Activated T-cell treated with anti-CD3 and anti-CD28 coated beads, Interleukin-2, amount 50 U/mL, for 72 hours (primary cell): ENCODE data around the gene PCGF3. TPM values are rescaled to one million over a fixed set of nuclear protein-coding genes. Genes with fewer than 3 reads are reported as not detected.
A peak's percentile ranks its signal among the peaks of the same experiment; 100 is the strongest.

ENCODE experiments used
- ATAC-seq, 2 donors: fragments of 150-1000 bp; cut with Tn5 transposase; replicated peaks in 1 of 2; 2 replicates each; pipeline ENCODE4 v1.10.0; 2021; ENCODE audit warnings: moderate library complexity in 2 of 2, mild to moderate bottlenecking in 1 of 2
- DNase-seq, 2 donors: peaks; one replicate each; pipeline ENCODE4 v3.0.0; 2021 to 2022; ENCODE audit warnings: mixed read lengths in 1 of 2
- H3K27ac Mint-ChIP-seq: one replicate; pipeline ENCODE4 v1.8.0; 2022; ENCODE audit warnings: mild to moderate bottlenecking, moderate library complexity, mixed read lengths
- H3K27me3 Mint-ChIP-seq: one replicate; pipeline ENCODE4 v1.8.0; 2022; ENCODE audit warnings: low read depth, mixed read lengths
- H3K36me3 Mint-ChIP-seq, 2 donors: one replicate each; pipeline ENCODE4 v1.8.0; 2022; ENCODE audit warnings: mixed read lengths in 2 of 2, mild to moderate bottlenecking in 1 of 2; ENCODE audit not compliant: insufficient read depth in 2 of 2
- H3K4me1 Mint-ChIP-seq: one replicate; pipeline ENCODE4 v1.8.0; 2022; ENCODE audit warnings: low read depth, mixed read lengths
- H3K4me3 Mint-ChIP-seq, 2 donors: one replicate each; pipeline ENCODE4 v1.8.0; 2022; ENCODE audit warnings: mild to moderate bottlenecking in 2 of 2, mixed read lengths in 2 of 2, moderate library complexity in 2 of 2
- H3K9me3 Mint-ChIP-seq, 2 donors: one replicate each; pipeline ENCODE4 v1.8.0; 2022; ENCODE audit warnings: mixed read lengths in 2 of 2
- total RNA-seq, 2 donors: library from RNA; stranded (reverse); gene quantifications; one replicate each; pipeline ENCODE4 v1.2.3, GENCODE V29; 2022

The PCGF3 gene
- total RNA-seq = 10 to 100 TPM; 31.5 to 35.5 TPM

DNA sequence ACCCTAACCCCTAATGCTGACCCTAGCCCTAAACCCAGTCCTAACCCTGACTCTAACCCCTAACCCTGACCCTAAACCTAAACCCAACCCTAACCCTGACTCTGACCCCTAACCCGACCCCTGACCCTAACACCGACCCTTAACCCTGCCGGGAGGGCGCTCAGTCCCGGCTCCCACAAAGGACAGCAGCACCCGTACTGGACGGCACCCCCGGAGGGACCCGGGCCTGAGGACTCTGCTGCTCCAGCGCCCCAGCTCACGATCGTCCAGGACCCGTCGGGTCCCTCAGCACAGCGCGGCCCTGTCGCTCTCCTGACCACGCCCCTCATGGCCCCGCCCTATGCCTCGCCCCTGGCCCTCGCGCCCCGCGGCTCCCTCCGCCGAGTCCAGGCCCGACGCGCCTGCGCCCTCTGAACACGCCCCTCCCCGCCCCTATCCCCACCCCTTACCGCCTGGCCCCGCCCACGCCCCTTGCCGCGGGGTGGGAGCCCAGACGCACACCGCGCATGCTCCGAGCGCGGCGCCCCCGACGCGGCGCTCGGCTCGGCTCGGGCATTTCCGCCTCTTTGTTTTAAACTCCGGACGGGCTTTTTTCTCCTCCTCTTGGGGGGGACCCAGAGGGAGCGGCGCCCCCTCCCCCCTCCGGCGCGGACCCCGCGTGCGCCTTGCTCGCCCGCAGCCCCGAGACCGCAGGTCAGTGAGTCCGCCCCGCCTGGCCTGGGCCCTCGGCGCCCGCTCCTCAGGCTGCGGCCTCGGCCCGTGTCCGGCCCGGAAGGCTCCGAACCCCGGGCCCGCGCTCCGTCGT, at the start of gene PCGF3:
Gene PCGF3, plus strand, starts transcription at position 555 of the 805 bp plus-strand sequence. CDS start 27,849 bp downstream, outside the sequence.
- Mint-ChIP-seq H3K4me1 (peaks cover 21% of the 10 kb centered on the region), H3K4me3 (peak within 1 kb of the TSS; percentile 80 to 92), H3K27ac (peak within 1 kb of the TSS; percentile 52), H3K36me3 (no peaks in the 10 kb centered on the region), H3K9me3 (no peaks in the 10 kb centered on the region), H3K27me3 (no peaks in the 10 kb centered on the region)
- peak; percentile 98 for ATAC-seq
- DNase-seq = peak; percentile 98

DNA sequence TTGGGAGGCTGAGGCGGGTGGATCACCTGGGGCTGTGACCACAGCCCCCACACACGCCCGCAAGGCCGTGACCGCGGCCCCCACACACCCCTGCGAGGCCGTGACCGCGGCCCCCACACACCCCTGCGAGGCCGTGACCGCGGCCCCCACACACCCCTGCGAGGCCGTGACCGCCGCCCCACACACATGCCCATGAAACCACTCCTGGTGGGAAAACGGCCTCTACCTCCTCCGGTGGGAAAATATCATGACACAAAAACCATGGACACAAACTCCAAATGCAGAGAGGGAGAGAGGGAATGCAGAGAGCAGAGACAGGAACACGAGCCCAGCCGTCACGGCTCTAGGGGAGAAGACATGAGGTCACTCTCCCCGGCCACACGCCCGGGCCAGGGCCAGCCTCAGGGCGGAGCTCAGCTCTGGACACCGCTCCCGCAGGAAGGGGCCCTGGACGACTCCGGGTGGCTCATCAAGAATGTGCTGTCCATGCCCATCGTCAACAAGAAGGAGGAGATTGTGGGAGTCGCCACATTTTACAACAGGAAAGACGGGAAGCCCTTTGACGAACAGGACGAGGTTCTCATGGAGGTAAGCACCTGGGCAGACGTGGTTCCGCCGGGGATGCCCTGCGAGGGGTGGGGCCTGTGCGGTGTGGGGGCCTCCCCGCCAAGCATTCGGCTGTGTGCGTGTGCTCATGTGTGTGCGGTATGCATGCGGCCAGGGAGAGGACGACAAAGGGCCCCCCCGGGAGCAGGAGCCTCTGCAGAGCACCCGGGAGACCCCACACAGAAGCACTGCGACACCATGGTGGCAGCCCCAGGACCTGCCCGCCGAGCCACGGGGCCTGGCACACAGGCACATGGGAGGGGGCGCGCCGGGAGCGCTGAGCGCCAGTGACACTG, 48.9 kb upstream of the PCGF3 start:
- DNase-seq (no peak), ATAC-seq (no peak)
- no peak overlapping the region for H3K4me3 Mint-ChIP-seq
- peaks cover 3 to 4% of the 10 kb centered on the region in 2 donors for H3K9me3 Mint-ChIP-seq
- peaks cover 5 to 9% of the 10 kb centered on the region in 2 donors for H3K36me3 Mint-ChIP-seq
- no peaks in the 10 kb centered on the region for H3K4me1 Mint-ChIP-seq
- no peak overlapping the region for H3K27ac Mint-ChIP-seq
- H3K27me3 Mint-ChIP-seq = no peaks in the 10 kb centered on the region

DNA sequence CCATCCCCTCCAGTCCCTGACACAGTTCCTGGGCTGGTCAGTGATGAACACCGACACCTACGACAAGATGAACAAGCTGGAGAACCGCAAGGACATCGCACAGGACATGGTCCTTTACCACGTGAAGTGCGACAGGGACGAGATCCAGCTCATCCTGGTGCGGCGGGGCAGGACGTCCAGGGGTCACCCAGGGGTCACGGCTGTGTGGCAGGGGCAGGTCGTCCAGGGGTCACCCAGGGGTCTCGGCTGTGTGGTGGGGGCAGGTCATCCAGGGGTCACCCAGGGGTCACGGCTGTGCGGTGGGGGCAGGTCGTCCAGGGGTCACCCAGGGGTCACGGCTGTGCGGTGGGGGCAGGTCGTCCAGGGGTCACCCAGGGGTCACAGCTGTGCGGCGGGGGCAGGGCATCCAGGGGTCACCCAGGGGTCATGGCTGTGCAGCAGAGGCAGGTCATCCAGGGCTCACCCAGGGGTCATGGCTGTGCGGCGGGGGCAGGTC, 48.2 kb upstream of the PCGF3 start:
- peaks cover 4% of the 10 kb centered on the region for H3K4me1 Mint-ChIP-seq
- no peak overlapping the region for H3K4me3 Mint-ChIP-seq
- DNase-seq (no peak), ATAC-seq (no peak)
- no peak overlapping the region for H3K27ac Mint-ChIP-seq
- peaks cover 3 to 4% of the 10 kb centered on the region in 2 donors for H3K9me3 Mint-ChIP-seq
- no peaks in the 10 kb centered on the region for H3K27me3 Mint-ChIP-seq
- H3K36me3 Mint-ChIP-seq = peaks cover 5 to 9% of the 10 kb centered on the region in 2 donors

GRCh38 chr4:657834-658667, 47.6 kb upstream of the PCGF3 start:
- ATAC-seq (no peak), DNase-seq (no peak)
- peaks cover 5 to 9% of the 10 kb centered on the region in 2 donors for H3K36me3 Mint-ChIP-seq

DNA sequence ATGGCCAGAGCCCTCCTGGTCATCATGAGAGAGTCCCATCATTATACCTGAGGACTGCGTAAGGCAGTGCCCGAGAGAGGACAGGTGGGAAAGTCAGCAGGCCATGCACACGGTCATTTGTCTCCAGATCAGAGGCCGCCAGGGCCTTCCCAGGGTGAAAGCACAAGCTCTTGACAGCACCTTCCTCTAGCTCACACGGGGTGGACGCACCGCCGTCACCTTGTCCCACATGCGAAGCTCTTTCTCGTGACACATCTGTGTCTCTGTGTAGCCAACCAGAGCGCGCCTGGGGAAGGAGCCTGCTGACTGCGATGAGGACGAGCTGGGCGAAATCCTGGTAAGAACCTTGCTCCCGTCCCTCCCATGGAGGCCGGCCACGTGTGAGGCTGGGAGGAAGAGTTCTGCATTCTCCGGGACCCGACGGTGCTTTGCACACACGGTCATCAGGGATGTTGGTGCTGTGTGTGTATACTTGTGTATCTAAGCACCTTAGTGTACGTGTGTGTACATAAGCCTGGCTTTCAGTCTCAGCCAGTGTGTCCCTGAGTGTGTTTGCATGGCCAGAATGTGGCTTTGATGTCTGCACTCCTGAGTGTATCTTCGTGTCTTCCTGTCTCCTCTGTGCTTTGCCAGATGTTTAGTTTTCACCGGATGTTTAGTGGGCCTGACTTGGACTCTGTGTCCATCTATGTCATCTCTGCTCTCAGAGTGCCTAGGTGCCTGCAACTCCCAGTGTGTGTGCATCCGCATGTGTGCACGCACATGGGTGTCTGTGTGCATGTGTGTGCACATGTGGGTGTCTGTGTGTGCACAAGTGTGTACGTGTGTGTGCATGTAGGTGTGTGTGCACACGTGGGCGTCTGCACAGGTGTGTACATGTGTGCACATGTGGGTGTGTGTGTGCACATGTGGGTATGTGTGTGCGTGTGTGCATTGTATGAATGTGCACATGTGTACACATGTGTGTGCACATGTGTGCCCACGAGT, 46.7 kb upstream of the PCGF3 start:
- H3K9me3 Mint-ChIP-seq = peaks cover 3 to 4% of the 10 kb centered on the region in 2 donors
- H3K4me1 Mint-ChIP-seq = peaks cover 11% of the 10 kb centered on the region
- no peak overlapping the region for H3K4me3 Mint-ChIP-seq
- H3K27me3 Mint-ChIP-seq = no peaks in the 10 kb centered on the region
- ATAC-seq = no peak
- H3K36me3 Mint-ChIP-seq = peaks cover 5 to 9% of the 10 kb centered on the region in 2 donors
- no peak for DNase-seq
- H3K27ac Mint-ChIP-seq = no peak overlapping the region

More at GRCh38 chr4:657834-658667, 47.6 kb upstream of the PCGF3 start:
- Mint-ChIP-seq H3K9me3 (peaks cover 3 to 4% of the 10 kb centered on the region in 2 donors), H3K4me3 (no peak overlapping the region), H3K27ac (no peak overlapping the region), H3K27me3 (no peaks in the 10 kb centered on the region), H3K4me1 (peaks cover 10% of the 10 kb centered on the region)

GRCh38 chr4:659851-660250, 45.8 kb upstream of the PCGF3 start:
- peaks cover 19% of the 10 kb centered on the region for H3K4me1 Mint-ChIP-seq
- peaks cover 5 to 9% of the 10 kb centered on the region in 2 donors for H3K36me3 Mint-ChIP-seq
- ATAC-seq = no peak
- H3K9me3 Mint-ChIP-seq = peaks cover 3 to 4% of the 10 kb centered on the region in 2 donors
- H3K27ac Mint-ChIP-seq = no peak overlapping the region
- H3K4me3 Mint-ChIP-seq = no peak overlapping the region
- no peaks in the 10 kb centered on the region for H3K27me3 Mint-ChIP-seq
- DNase-seq = no peak

- H3K9me3 Mint-ChIP-seq = peaks cover 3 to 4% of the 10 kb centered on the region in 2 donors
- no peak overlapping the region for H3K4me3 Mint-ChIP-seq
- no peaks in the 10 kb centered on the region for H3K27me3 Mint-ChIP-seq
- DNase-seq (no peak), ATAC-seq (no peak)
- no peak overlapping the region for H3K27ac Mint-ChIP-seq
- peaks cover 5 to 9% of the 10 kb centered on the region in 2 donors for H3K36me3 Mint-ChIP-seq
- H3K4me1 Mint-ChIP-seq = peaks cover 19% of the 10 kb centered on the region
These were observed 45.2 kb upstream of the PCGF3 start for GRCh38 chr4:660401-660800.

DNA sequence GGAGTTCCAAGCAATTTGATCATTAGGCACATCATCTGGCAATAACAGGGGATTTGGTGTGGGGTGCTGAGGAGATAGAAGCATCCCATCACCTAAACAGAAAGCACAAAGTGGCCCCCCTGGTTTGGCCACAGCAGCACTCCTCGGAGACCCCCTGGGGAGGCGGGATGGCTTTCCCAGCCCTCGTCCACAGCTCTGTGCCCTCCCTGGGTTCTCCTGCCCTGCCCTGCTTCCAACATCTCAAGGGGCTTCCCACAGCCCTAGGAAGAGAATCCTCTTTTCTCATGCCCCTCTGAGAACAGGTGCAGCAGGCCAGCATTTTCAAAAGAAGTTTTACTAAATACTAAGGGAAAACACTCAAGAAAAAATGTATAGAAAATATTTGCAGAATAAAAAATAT, 44.4 kb upstream of the PCGF3 start:
- Mint-ChIP-seq H3K4me1 (peaks cover 19% of the 10 kb centered on the region), H3K9me3 (peaks cover 3 to 4% of the 10 kb centered on the region in 2 donors), H3K4me3 (peak overlapping the region in 1 of 2 donors; percentile 3), H3K27me3 (no peaks in the 10 kb centered on the region), H3K36me3 (peaks cover 5 to 9% of the 10 kb centered on the region in 2 donors), H3K27ac (no peak overlapping the region)
- DNase-seq = no peak
- no peak for ATAC-seq

- Mint-ChIP-seq H3K9me3 (peaks cover 3 to 4% of the 10 kb centered on the region in 2 donors), H3K27me3 (no peaks in the 10 kb centered on the region), H3K27ac (no peak overlapping the region)
These were observed 43.5 kb upstream of the PCGF3 start for GRCh38 chr4:661881-662761.

GRCh38 chr4:663046-663437, 42.6 kb upstream of the PCGF3 start:
- H3K4me3 Mint-ChIP-seq = peak overlapping the region; percentile 90
- peaks cover 3 to 4% of the 10 kb centered on the region in 2 donors for H3K9me3 Mint-ChIP-seq
- peak in 1 of 2 donors; percentile 1 for ATAC-seq
- no peak for DNase-seq
- peak overlapping the region; percentile 68 for H3K27ac Mint-ChIP-seq
- H3K4me1 Mint-ChIP-seq = peaks cover 19% of the 10 kb centered on the region
- no peaks in the 10 kb centered on the region for H3K27me3 Mint-ChIP-seq
- H3K36me3 Mint-ChIP-seq = peaks cover 5 to 9% of the 10 kb centered on the region in 2 donors

More at GRCh38 chr4:661881-662761, 43.5 kb upstream of the PCGF3 start:
- DNase-seq = no peak
- Mint-ChIP-seq H3K36me3 (peaks cover 5 to 9% of the 10 kb centered on the region in 2 donors), H3K4me3 (peak overlapping the region; percentile 25 to 90), H3K4me1 (peaks cover 19% of the 10 kb centered on the region)
- no peak for ATAC-seq
